ENCODE results near the gene CASP10.
"Not testable (repeated sequence)": the region's sequence is repeated elsewhere in the genome, so short reads cannot be mapped to it uniquely, and the experiment has no call there.

The CASP10 gene, protein sequence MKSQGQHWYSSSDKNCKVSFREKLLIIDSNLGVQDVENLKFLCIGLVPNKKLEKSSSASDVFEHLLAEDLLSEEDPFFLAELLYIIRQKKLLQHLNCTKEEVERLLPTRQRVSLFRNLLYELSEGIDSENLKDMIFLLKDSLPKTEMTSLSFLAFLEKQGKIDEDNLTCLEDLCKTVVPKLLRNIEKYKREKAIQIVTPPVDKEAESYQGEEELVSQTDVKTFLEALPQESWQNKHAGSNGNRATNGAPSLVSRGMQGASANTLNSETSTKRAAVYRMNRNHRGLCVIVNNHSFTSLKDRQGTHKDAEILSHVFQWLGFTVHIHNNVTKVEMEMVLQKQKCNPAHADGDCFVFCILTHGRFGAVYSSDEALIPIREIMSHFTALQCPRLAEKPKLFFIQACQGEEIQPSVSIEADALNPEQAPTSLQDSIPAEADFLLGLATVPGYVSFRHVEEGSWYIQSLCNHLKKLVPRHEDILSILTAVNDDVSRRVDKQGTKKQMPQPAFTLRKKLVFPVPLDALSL

DNA sequence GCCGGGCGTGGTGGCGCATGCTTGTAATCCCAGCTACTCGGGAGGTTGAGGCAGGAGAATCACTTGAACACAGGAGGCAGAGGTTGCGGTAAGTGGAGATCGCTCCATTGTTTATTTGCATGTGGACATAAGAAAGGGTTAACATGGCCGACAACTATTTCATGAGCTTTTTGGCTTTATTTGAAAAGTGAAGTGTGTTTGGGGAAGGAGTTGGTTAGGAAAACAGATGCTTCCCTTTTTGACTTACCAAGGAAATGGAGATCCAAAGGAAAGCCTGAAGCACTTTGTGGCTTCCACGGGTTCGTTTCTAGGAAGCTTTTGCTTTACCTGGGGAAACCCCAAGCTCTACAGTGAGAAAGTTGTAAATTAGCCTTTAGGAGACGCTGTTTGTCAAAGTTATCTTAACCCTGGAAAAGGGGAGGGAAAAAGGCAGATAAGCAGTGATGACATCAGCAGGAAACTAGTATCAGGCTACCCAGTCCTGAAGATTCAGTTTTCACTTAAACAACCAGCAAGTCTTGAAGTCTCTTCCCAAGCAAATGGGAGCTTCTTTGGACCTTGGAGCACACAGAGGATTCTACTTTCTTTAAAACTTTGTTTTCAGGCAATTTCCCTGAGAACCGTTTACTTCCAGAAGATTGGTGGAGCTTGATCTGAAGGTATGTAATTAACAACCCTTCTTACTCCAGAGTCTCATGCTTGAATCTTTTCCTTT, at the start of gene CASP10:
CASP10 (plus strand) TSS at position 492 of the 715 bp plus-strand sequence. CDS start 2,637 bp downstream, outside the sequence.
- DNase-seq = no peak

DNA sequence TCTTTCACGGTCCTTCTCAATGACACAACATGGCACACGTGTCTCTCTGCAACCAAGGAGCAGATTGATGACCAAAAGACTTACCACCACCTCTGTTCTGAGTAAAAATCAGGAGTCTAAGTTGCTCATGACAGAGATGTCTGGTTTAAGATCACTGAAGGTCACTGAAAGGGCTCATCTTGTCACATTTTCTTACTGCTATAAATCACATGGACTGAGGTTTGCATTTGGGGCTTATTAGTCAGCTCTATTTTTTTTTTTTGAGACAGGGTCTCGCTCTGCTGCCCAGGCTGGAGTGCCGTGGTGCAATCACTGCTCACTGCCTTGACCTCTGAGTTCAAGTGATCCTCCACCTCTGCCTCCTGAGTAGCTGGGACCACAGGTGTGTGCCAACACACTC, 47.6 kb upstream of the CASP10 start:
- no peak for DNase-seq

GRCh38 chr2:201136889-201137321, 46.0 kb upstream of the CASP10 start:
- no peak for DNase-seq

DNA sequence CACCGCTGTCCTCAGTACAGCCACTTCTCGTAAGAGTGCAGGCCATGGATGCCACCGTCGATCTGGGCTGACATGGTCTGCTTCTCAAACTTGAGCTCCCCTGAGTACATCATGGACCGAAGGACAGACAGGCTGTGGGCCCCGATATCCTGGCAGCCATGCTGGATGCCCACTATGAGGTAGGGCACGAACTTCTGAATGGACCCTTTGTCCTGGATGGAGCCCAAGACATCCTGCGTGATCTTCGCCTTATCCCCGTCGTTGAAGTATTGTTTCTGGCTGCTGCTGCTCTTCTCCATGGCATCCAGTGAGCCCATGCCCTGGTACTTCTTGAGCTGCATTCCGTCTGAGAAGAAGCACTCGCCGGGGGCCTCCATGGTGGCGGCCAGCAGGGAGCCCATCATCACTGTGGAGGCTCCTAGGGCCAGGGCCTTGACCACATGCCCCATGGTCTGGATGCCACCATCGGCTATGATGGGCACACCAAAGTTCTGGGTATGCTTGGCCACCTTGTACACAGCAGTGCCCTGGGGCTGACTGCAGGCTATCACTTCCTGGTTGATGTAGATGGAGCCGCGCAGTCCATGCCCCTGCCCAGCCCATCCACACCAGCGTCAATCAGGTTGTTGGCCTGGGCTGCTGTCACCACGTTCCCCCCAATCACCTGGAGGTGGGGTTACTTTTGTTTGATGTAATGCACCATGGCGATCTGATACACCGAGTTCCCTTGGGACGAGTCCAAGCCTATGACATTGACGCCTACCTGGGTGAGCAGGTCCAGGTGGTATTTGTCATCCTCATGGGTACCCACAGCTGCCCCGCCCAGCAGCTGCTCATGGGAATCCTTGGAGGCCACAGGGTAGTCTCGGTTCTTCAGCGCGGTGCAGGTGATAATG, 45.2 kb upstream of the CASP10 start:
- no peak for DNase-seq

DNA sequence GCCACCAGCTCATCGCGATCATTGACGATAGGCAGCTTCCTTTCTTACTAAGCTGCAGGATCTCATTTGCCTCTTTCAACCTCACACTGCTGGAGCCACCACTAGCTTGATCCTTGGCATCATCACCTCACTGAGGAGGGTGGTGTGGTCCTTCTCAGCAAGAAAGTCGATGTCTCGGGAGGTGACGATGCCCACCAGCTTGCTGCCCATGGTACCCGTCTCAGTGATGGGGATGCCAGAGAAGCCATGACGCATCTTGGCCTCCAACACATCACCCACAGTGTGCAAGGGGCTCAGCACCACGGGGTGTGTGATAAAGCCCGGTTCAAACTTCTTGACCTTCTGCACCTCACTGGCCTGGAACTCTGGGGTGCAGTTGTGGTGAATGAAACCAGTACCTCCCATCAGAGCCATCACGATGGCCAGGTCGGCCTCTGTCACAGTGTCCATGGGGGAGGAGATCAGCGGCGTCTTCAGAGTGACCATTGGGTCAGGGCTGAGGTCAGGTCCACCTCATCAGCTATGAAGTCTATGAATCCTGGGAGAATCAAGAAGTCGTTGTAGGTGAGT, 44.5 kb upstream of the CASP10 start:
- DNase-seq = no peak

DNA sequence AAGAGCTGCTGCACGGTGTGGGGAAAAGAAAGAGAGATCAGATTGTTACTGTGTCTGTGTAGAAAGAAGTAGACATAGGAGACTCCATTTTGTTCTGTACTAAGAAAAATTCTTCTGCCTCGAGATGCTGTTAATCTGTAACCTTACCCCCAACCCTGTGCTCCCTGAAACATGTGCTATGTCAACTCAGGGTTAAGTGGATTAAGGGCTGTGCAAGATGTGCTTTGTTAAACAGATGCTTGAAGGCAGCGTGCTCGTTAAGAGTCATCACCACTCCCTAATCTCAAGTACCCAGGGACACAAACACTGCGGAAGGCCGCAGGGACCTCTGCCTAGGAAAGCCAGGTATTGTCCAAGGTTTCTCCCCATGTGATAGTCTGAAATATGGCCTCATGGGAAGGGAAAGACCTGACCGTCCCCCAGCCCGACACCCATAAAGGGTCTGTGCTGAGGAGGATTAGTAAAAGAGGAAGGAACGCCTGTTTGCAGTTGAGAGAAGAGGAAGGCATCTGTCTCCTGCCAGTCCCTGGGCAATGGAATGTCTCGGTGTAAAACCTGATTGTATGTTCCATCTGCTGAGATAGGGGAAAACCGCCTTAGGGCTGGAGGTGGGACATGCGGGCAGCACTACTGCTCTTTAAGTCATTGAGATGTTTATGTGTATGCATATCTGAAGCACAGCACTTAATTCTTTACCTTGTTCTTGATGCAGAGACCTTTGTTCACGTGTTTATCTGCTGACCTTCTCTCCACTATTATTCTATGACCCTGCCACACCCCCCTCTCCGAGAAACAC, 43.8 kb upstream of the CASP10 start:
- not testable (repeated sequence) for DNase-seq

DNA sequence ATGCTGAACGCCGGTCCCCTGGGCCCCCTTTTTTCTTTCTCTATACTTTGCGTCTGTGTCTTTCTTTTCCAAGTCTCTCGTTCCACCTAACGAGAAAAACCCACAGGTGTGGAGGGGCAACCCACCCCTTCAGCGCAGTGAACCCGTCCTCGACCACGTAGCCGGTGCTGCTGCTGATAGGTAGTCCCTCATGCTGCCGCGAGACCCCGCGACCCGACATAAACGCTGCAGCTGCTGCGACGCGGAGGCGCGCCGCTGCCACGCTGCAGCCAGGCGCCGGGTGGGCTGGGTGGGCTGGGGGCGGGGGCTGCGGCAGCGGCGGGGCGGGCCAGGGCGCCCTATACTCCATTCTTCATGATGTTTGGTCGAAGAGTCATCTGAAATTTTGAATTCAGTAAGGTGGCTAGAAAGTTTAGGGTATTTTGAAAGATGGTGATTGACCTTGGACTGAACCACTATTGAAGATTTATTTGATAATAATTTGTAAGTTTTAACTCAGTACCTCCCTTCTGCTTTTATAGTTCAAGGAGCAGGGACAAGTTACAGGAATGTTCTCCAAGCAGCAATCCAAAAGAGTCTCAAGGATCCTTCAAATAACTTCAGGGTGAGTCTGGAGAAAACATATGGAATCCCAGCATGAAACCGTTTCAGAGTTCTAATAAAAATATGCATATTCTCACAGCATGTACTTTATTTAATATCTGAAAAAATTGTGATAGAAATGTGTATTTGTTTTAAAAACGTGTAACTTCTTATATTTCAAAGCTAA, 42.9 kb upstream of the CASP10 start:
- DNase-seq = no peak

DNA sequence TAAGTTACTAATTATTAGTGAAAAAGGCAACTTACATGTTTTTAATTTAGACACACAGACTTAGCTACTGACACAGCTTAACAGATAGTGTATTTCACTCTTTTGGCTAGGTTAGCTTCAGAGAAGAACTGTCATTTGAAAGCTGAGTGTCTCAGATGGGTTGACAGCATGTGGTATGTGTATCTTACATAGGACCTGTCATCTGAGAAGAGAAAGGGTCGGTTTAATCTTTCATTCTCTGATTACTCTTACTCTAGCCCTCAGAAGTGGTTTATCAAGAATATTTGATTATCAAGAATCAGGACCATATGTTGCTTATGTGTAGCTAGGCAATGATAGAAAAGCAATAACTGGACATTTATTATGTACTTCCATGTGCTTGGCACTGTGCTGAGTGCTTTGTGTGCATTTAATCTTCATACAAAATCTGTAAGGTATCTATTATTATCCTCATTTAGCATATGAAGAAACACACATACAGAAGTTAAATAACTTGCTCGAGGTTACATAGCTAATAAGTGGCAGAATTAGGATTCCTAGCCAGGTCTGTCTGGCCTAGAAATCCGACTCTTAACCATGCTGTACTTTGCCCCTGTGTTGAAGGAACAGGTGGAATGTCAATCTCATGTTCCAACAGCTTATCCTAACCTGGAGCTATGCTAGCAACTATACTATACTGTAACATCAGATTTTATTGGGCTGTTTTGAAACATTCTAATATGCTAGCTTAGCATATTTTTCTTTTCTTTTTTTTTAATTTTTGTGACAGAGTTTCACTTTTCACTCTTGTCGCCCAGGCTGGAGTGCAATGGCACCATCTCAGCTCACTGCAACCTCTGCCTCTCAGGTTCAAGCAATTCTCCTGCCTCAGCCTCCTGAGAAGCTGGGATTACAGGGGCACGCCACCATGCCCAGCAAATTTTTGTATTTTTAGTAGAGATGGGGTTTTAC, 38.6 kb upstream of the CASP10 start:
- no peak for DNase-seq

DNA sequence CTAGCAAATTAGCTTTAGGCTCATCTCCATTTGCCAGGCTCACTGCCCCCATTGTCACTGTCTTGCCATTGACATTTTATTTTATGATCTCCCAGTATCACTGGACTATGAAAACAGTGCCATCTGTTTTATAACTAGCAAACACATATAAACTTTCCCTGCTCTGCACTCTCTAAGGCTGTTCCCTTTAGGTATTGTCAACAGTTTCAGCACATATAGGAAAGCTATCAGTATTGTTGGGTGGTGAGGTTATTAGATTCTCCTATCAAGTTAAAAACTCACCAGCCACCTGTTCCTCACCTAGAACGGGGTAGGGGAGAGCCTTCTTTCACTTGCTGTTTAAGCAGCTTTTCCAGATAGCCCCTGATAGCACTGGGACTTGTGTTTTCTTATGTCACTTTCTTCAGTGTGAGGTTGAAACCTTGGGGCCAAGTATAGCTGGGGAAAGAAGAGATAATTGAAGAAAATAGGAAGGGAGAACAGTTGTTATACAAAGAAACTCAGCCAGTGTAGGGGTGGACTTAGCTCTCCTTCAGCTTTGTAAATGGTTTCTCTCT, 34.4 kb upstream of the CASP10 start:
- DNase-seq = no peak

- no peak for DNase-seq
These were observed 33.7 kb upstream of the CASP10 start for GRCh38 chr2:201149064-201149820.

GRCh38 chr2:201149821-201150165, 33.1 kb upstream of the CASP10 start:
- not testable (repeated sequence) for DNase-seq

DNA sequence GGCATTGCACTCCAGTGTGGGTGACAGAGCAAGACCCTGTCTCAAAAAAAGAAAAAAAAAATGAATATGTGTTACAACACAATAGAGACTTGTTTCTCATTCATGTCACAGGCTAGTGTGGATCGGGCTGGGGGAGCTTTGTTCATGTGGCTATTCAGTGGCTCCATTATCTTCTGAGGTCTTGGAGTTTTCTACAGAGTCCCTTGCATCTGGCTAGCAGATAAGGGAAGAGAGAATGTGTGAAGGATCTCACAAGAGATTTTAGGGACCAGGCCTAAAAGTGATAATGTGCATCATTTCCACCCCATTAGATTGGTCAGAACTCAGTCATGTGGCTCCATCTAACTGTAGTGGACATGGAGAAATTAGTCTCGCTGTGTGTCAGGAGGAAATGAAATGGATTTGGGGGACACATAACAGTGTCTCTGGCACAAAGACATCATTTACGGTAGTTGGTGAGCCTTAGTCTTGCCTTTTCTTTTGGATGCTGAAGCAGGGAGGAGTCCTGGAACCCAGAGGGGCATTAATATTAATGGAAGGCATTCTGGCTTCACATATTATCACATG, 32.4 kb upstream of the CASP10 start:
- DNase-seq = no peak

DNA sequence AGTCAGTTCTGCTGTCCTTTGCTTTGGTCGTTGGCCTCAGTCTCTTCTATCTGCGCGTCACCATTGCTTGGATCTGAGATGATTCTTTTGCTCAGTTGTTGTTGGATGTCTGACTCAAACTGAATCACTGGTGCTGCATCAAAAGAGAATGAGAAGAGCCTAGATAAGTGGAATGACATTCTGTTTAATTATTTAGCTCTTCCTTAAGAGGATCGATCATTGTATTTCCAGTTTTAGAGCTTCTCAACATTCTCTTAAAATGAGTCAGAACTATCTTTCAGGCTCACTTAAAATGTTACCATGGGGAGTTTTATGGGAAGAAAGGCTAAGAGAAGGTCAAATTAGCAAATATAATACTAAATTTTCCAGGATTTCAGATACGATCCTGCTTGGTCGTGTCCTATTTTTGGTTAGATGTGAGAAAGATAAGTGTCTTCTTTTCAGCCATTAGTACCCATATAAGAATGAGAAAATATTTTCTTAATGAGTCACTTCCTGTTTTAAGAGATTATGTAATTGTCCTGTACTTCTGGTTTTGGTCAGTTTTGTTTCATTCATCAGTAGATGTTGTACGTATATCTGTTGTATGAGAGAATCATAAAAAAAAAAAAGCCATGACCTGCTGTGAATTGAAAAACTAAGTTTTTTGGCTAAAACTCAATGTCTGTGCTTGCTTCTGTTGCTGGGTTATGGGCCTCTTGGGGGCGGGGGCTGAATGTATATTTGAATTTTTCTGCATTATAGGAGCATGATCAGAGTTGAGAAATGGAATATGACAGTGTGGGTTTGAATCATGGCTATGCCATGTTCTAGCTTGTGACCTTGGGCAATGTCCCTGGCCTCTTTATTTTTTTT, 31.6 kb upstream of the CASP10 start:
- no peak for DNase-seq

DNA sequence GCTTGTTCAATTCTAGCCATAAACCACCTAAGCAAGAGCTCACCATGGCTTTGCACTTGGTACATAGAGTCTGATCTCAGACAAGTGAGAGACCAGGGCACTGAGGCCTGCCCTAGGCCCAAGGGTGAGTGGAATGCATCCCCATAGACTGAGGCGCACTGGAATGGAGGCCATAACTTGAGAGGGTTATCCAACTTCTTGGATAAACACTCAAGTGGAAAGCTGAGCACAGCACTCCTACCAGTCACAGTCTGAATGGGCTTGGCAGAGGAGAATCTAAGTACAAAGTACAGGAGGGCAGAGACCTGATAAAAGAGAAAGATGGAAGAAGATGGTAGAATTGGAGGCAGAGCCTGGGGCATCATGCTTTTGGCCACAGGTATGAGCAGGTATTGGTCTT, 30.4 kb upstream of the CASP10 start:
- DNase-seq = no peak

DNA sequence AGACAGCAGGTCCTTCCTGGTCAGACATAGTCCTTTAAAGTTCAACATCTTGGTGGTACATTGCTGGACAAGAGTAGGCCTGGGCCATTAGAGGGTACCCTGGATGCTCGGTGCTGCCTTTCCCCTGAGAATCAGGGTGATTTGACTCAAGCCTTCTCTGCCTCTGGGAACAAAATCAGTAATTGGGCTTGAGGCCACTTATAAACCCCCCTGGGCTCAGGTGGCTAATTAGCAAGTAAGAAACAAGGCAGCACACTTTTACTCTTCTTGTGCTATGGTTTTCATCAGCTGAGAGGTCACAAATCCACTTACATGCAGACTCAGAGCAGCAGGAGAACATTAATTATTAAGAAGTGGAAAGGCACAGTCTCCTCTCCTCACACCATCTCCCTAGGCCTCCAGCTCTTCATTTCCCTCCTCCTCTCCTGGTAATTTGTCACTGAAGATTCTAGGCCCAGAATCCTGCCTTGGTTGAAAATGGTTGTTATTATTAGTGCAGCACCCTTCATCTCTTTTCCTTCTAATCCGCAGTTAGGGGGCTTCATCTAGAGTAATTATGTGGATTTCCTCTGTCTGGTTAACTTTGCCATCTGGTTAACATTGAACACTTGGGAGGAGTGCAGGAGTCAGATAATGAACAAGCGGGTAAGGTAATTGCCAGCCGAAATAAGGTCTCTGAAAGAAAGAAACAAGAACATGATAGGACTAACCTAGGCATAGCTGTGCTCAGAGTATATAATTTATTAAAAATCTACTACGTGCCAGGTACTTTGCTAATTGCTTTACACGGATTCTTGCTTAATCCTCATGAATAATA, 29.7 kb upstream of the CASP10 start:
- DNase-seq = no peak

DNA sequence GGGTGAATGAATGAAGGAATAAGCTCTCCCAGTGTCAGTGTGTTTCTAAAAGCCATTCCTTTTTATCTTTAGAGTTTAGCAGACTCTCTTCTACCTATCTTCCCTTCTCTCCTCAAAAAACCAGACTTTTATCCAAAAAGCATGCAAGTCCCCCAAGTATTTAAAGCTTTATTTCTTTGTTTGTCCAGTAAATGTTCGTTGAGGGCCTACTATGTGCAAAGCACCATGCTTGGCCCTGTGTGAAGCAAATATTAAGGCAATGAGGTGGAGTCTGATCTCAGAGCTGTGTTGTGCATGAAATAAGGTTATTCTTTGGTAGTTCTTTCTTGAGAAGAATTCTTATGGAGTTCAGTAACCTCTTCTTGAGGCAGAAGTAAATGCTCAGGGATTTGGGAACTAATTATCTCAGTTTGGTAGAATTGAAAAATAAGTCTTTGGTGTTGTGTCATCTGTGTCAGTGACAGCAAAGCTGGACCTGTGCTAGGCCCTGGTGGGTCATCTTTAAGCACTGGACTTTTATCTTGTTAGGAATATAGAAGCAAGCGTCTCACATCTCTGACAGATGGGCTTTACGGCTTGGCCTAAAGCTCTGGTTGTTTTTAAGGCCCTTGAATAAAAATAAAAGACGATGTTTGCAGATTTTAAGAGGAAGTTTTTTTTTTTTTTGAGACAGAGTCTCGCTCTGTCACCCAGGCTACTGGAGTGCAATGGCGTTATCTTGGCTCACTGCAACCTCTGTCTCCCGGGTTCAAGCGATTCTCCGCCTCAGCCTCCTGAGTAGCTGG, 28.1 kb upstream of the CASP10 start:
- no peak for DNase-seq

All from NCI-H1436 treated with DMSO at 0.1 percent for 48 hours (cell line).